ENCODE measurements around the gene ZBP1. TPM values are rescaled to one million over a fixed set of nuclear protein-coding genes. Genes with fewer than 3 reads are reported as not detected.

The ZBP1 gene
- total RNA-seq, 1 donor from 2014 or later = not detected

- H3K27me3 Mint-ChIP-seq (ENCODE audit: low read depth) = peaks cover 54% of the 10 kb centered on the region
- H3K4me3 Mint-ChIP-seq = no peak overlapping the region
- no peak for DNase-seq (ENCODE audit: low spot score in 2 of 2, unreplicated experiment in 2 of 2)
- H3K36me3 Mint-ChIP-seq = no peaks in the 10 kb centered on the region
- H3K9me3 Mint-ChIP-seq = peaks cover 3% of the 10 kb centered on the region
- TF ChIP-seq, protein P1, sequence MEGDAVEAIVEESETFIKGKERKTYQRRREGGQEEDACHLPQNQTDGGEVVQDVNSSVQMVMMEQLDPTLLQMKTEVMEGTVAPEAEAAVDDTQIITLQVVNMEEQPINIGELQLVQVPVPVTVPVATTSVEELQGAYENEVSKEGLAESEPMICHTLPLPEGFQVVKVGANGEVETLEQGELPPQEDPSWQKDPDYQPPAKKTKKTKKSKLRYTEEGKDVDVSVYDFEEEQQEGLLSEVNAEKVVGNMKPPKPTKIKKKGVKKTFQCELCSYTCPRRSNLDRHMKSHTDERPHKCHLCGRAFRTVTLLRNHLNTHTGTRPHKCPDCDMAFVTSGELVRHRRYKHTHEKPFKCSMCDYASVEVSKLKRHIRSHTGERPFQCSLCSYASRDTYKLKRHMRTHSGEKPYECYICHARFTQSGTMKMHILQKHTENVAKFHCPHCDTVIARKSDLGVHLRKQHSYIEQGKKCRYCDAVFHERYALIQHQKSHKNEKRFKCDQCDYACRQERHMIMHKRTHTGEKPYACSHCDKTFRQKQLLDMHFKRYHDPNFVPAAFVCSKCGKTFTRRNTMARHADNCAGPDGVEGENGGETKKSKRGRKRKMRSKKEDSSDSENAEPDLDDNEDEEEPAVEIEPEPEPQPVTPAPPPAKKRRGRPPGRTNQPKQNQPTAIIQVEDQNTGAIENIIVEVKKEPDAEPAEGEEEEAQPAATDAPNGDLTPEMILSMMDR (IDR thresholded peaks at IDR 0.05; ENCODE audit: unreplicated experiment) = no peak
- no peak overlapping the region for H3K27ac Mint-ChIP-seq
- H3K4me1 Mint-ChIP-seq = no peaks in the 10 kb centered on the region
These were observed 15.2 kb downstream of the ZBP1 start for GRCh38 chr20:57605045-57605444.

DNA sequence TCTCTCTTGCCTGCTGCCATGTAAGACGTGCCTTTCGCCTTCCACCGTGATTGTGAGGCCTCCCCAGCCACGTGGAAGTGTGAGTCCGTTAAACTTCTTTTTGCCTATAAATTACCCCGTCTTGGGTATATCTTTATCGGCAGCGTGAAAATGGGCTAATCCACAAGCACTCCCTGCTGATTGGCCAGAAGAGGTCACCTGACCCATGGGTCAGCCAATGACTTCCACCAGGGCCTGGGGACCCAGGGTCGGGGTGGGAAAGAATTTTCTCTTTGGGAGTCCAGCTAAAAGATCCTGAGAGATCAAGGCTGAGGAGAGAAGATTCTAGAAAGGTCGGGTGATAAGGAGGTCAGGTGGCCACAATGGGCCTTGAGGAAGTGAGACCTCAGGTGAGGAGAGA lies 17.1 kb downstream of the ZBP1 start:
- no peaks in the 10 kb centered on the region for H3K36me3 Mint-ChIP-seq
- DNase-seq (ENCODE audit: low spot score in 2 of 2, unreplicated experiment in 2 of 2) = no peak
- H3K27ac Mint-ChIP-seq = no peak overlapping the region
- no peaks in the 10 kb centered on the region for H3K4me1 Mint-ChIP-seq
- peaks cover 52% of the 10 kb centered on the region for H3K27me3 Mint-ChIP-seq (ENCODE audit: low read depth)
- TF ChIP-seq, protein P1 (IDR thresholded peaks at IDR 0.05; ENCODE audit: unreplicated experiment) = no peak
- no peak overlapping the region for H3K4me3 Mint-ChIP-seq
- H3K9me3 Mint-ChIP-seq = peaks cover 3% of the 10 kb centered on the region

DNA sequence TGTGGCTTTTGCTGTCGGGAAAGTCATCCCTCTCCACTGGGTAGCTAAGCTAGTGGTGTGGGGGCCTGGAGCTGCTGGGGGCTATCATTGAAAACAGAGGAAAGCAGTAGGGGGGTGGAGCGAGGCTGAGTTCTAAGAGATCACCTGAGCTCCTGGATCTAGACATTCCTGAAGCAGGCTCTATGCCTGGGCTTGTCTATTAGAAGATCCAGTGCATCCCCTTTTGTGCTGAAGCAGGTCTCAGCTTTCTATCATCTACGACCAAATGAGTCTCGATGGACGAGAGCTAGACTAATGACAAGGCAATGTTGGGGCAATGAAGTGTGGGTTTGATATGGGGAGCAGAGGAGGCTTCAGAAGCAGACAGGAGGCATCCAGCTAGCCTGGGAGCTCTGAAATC lies 18.5 kb downstream of the ZBP1 start:
- Mint-ChIP-seq H3K27ac (no peak overlapping the region), H3K27me3 (ENCODE audit: low read depth) (peaks cover 41% of the 10 kb centered on the region), H3K4me1 (no peaks in the 10 kb centered on the region), H3K9me3 (peaks cover 3% of the 10 kb centered on the region), H3K36me3 (no peaks in the 10 kb centered on the region), H3K4me3 (no peak overlapping the region)
- TF ChIP-seq, protein P1 (IDR thresholded peaks at IDR 0.05; ENCODE audit: unreplicated experiment) = no peak
- DNase-seq (ENCODE audit: low spot score in 2 of 2, unreplicated experiment in 2 of 2) = no peak

GRCh38 chr20:57601211-57601570 lies 19.0 kb downstream of the ZBP1 start:
- TF ChIP-seq, protein P1 (IDR thresholded peaks at IDR 0.05; ENCODE audit: unreplicated experiment) = no peak
- no peaks in the 10 kb centered on the region for H3K4me1 Mint-ChIP-seq
- H3K4me3 Mint-ChIP-seq = no peak overlapping the region
- no peaks in the 10 kb centered on the region for H3K36me3 Mint-ChIP-seq
- DNase-seq (ENCODE audit: low spot score in 2 of 2, unreplicated experiment in 2 of 2) = no peak
- H3K9me3 Mint-ChIP-seq = peaks cover 3% of the 10 kb centered on the region
- no peak overlapping the region for H3K27ac Mint-ChIP-seq
- H3K27me3 Mint-ChIP-seq (ENCODE audit: low read depth) = peaks cover 36% of the 10 kb centered on the region

DNA sequence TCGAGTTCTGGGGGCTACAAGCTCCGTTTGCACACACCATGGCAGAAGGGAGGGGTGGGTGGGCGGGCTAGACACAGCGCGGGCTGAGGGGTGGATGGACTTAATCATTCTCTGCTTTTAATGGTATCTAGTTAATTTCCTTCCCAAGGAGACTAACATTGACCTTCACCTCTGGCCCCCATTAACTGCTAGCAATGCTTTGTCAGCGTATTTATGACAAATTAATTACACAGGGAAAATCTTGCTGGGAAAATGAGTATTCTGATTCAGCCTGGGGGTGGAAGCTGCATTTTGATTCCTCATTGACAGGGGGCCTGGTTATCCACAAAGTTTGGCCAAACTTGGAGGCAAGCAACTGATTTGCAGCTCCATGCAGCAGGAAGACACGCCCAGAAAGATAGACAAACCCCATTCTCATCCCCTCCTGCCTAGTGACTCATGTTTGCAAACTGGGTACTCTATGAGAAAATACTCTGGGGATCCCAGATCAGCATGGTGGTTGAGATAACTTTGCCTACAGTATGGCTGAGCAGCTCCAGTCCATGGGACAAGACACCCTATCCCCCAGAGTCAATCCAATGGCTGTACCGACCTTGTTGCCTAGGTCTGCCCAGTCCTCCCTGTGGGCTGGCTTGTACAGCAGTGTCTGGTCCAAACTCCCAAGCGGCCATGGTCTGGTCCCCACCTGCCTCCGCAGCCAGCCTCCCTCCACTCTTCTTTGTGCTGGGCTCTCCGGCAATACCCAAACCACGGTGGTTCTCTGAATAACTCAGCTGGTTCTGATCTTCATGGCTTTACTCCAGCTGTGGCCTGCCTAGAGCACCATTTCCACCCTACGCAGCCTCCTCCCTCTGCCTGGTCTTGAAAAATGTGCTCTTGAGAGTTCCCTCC lies 19.7 kb downstream of the ZBP1 start:
- Mint-ChIP-seq H3K27ac (no peak overlapping the region), H3K4me3 (no peak overlapping the region), H3K27me3 (ENCODE audit: low read depth) (peaks cover 34% of the 10 kb centered on the region), H3K36me3 (no peaks in the 10 kb centered on the region), H3K9me3 (peaks cover 3% of the 10 kb centered on the region), H3K4me1 (no peaks in the 10 kb centered on the region)
- TF ChIP-seq, protein P1 (IDR thresholded peaks at IDR 0.05; ENCODE audit: unreplicated experiment) = no peak
- DNase-seq (ENCODE audit: low spot score in 2 of 2, unreplicated experiment in 2 of 2) = no peak

Measured in mesothelial cell of epicardium (in vitro differentiated cells).